ENCODE results near the gene VAV3. TPM values are rescaled to one million over a fixed set of nuclear protein-coding genes. Genes with fewer than 3 reads are reported as not detected.

VAV3 gene
- total and polyA plus RNA-seq, 2 donors, result 3.8 to 24.2 TPM

- no peaks in the 10 kb centered on the region for H3K4me1 ChIP-seq (ENCODE audit: insufficient read depth)
- WGBS, result 84% methylated on average over 1 of the region's 1 CpG
- no peak overlapping the region for H3K27ac ChIP-seq (ENCODE audit: low read depth)
- H3K36me3 ChIP-seq (ENCODE audit: insufficient read depth), result no peaks in the 10 kb centered on the region
- no peak overlapping the region for H3K4me3 ChIP-seq (ENCODE audit: low read depth, low read length)
- no peak for DNase-seq (ENCODE audit: extremely low spot score)
Observed at GRCh38 chr1:107877745-107878144, 87.2 kb downstream of the VAV3 start.

DNA sequence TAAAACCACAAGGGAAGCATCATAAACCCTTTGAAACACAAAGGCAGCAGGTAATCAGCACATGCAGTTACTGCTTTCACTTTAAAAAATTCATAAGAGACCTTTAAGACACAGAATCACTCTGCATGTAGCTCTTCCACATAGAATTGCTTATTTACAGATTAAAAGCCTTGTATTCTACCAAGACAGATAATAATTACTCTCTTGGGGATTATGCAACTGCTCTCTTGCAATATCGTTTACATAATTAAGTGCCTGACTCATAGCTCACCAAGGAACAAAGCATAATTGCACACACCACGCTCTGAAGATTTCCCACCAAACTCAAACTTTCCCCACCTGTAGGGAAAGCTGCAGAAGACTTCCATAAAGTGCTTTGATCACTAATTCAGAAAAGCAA, 87.9 kb downstream of the VAV3 start:
- H3K4me1 ChIP-seq (ENCODE audit: insufficient read depth), result no peaks in the 10 kb centered on the region
- H3K36me3 ChIP-seq (ENCODE audit: insufficient read depth), result no peaks in the 10 kb centered on the region
- 47% methylated on average over 2 of the region's 2 CpGs for WGBS
- H3K4me3 ChIP-seq (ENCODE audit: low read depth, low read length), result no peak overlapping the region
- H3K27ac ChIP-seq (ENCODE audit: low read depth), result no peak overlapping the region
- no peak for DNase-seq (ENCODE audit: extremely low spot score)

DNA sequence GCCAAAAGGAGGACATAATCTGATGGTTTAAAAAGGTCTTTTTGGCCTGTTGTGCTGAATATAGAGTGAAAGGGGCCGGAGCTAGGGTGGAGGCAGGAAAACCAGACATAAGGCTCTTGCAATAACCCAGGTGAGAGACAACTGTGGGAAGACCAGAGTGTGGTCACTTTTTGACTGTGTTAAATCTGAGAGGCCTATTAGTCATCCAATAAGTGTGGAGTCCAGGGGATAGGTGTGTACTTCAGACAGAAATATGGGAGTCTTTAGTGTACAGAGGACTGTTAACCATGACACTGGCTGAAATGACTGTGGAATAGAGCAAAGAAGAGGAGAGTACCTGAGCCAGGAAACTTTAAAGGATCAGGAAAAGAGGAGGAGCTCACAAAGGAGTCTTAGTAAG, 89.3 kb downstream of the VAV3 start:
- no peaks in the 10 kb centered on the region for H3K4me1 ChIP-seq (ENCODE audit: insufficient read depth)
- no peaks in the 10 kb centered on the region for H3K36me3 ChIP-seq (ENCODE audit: insufficient read depth)
- no peak overlapping the region for H3K27ac ChIP-seq (ENCODE audit: low read depth)
- WGBS, result 89% methylated on average over 1 of the region's 1 CpG
- DNase-seq (ENCODE audit: extremely low spot score), result no peak
- H3K4me3 ChIP-seq (ENCODE audit: low read depth, low read length), result no peak overlapping the region

GRCh38 chr1:107874221-107874620, 90.8 kb downstream of the VAV3 start:
- Histone ChIP-seq H3K4me1 (ENCODE audit: insufficient read depth) (no peaks in the 10 kb centered on the region), H3K36me3 (ENCODE audit: insufficient read depth) (no peaks in the 10 kb centered on the region), H3K4me3 (ENCODE audit: low read depth, low read length) (no peak overlapping the region), H3K27ac (ENCODE audit: low read depth) (no peak overlapping the region)
- no peak for DNase-seq (ENCODE audit: extremely low spot score)
- 77% methylated on average over 1 of the region's 1 CpG for WGBS

GRCh38 chr1:107871687-107872395, 93.1 kb downstream of the VAV3 start:
- Histone ChIP-seq H3K4me3 (ENCODE audit: low read depth, low read length) (no peak overlapping the region), H3K36me3 (ENCODE audit: insufficient read depth) (no peaks in the 10 kb centered on the region), H3K4me1 (ENCODE audit: insufficient read depth) (no peaks in the 10 kb centered on the region), H3K27ac (ENCODE audit: low read depth) (no peak overlapping the region)
- no peak for DNase-seq (ENCODE audit: extremely low spot score)

GRCh38 chr1:107871259-107871658, 93.7 kb downstream of the VAV3 start:
- Histone ChIP-seq H3K4me3 (ENCODE audit: low read depth, low read length) (no peak overlapping the region), H3K4me1 (ENCODE audit: insufficient read depth) (no peaks in the 10 kb centered on the region), H3K36me3 (ENCODE audit: insufficient read depth) (no peaks in the 10 kb centered on the region), H3K27ac (ENCODE audit: low read depth) (no peak overlapping the region)
- DNase-seq (ENCODE audit: extremely low spot score), result no peak
- 40% methylated on average over 2 of the region's 2 CpGs for WGBS

- H3K36me3 ChIP-seq (ENCODE audit: insufficient read depth), result no peaks in the 10 kb centered on the region
- WGBS, result 71% methylated on average over 3 of the region's 3 CpGs
- no peak overlapping the region for H3K4me3 ChIP-seq (ENCODE audit: low read depth, low read length)
- no peaks in the 10 kb centered on the region for H3K4me1 ChIP-seq (ENCODE audit: insufficient read depth)
- DNase-seq (ENCODE audit: extremely low spot score), result no peak
- H3K27ac ChIP-seq (ENCODE audit: low read depth), result no peak overlapping the region
Observed at GRCh38 chr1:107870696-107871095, 94.3 kb downstream of the VAV3 start.

DNA sequence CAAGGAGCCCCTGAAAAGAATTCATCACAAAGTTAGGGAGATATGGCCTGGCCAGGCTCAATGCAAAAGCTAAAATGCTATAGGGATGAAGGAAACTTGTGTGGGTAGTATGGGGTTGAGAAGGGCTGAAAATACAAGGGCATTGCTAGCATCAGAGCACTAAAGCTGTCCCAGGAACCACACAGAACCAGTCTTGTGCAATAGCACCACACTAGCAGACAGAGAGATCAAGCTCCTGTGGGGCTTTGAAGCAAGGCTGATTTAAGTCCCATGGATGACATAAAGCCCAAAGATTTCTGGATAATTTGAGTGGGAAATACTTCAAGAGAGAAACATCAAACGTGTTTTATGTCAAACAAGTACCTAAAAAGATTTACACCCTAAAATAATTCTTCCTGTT, 97.1 kb downstream of the VAV3 start:
- Histone ChIP-seq H3K4me3 (ENCODE audit: low read depth, low read length) (no peak overlapping the region), H3K4me1 (ENCODE audit: insufficient read depth) (no peaks in the 10 kb centered on the region), H3K36me3 (ENCODE audit: insufficient read depth) (no peaks in the 10 kb centered on the region), H3K27ac (ENCODE audit: low read depth) (no peak overlapping the region)
- WGBS, result 38% methylated on average over 1 of the region's 1 CpG
- DNase-seq (ENCODE audit: extremely low spot score), result no peak

DNA sequence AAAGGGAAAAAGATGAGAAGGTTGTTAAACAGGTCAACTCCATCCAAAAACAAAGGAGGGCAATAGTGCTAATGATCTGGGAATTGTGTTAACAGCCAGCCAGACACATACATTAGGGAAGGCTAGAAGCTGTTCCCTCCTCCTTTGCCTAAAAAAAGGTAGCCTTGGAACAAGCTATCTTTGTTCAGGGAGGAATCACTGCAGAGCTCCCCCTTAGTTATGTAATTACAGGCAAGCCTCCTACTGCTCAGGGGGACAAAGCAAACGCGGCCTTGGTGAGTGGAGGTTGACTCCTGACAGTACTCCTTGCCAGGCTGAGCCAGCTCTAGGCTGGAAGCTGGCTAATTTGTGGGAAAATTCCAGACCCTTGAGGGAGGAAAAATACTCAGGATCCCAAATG, 97.6 kb downstream of the VAV3 start:
- H3K4me3 ChIP-seq (ENCODE audit: low read depth, low read length), result no peak overlapping the region
- H3K36me3 ChIP-seq (ENCODE audit: insufficient read depth), result no peaks in the 10 kb centered on the region
- WGBS, result 53% methylated on average over 2 of the region's 2 CpGs
- no peak overlapping the region for H3K27ac ChIP-seq (ENCODE audit: low read depth)
- H3K4me1 ChIP-seq (ENCODE audit: insufficient read depth), result no peaks in the 10 kb centered on the region
- no peak for DNase-seq (ENCODE audit: extremely low spot score)

GRCh38 chr1:107866870-107867269, 98.1 kb downstream of the VAV3 start:
- H3K4me1 ChIP-seq (ENCODE audit: insufficient read depth), result no peaks in the 10 kb centered on the region
- H3K27ac ChIP-seq (ENCODE audit: low read depth), result no peak overlapping the region
- no peak overlapping the region for H3K4me3 ChIP-seq (ENCODE audit: low read depth, low read length)
- DNase-seq (ENCODE audit: extremely low spot score), result no peak
- no peaks in the 10 kb centered on the region for H3K36me3 ChIP-seq (ENCODE audit: insufficient read depth)

DNA sequence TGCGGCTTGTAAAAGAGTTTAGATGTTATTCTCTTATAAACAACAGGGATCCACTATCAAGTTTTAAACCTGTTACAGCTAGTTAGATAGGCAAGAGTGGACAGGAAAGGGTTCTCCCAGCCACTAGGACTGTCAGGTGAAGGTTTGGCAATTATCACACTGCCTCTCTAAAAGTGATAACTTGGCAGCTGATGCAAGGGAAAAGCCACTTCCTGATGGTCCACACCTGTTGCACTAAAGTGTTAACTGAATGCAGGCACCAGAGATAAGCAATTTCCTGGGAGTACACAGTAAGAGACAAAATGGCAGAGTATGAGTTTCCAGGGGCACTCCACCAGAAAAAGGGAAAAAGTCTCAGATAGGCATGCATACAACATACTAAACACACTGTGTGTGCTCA, 99.4 kb downstream of the VAV3 start:
- 76% methylated on average over 1 of the region's 1 CpG for WGBS
- no peak for DNase-seq (ENCODE audit: extremely low spot score)
- no peak overlapping the region for H3K4me3 ChIP-seq (ENCODE audit: low read depth, low read length)

DNA sequence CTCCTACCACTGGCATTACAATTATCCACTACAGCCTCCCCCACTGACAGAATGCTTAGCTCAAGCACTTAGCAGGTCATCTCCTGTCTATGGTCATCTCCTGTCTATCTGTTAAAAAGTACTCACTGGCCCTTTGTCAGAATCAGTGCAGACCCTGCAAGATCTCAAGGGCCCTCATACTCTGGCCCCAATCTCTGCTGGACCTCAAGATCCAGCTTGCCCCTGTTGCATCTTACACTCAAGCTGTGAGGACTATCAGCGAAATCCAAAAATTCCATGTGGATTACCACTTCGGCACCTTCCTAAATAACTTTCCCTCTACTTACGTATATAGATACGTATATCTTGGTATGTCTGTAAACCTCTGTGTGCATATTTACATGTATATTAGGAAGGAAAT, 101.6 kb downstream of the VAV3 start:
- no peaks in the 10 kb centered on the region for H3K36me3 ChIP-seq (ENCODE audit: insufficient read depth)
- WGBS, result 68% methylated on average over 4 of the region's 4 CpGs
- no peak overlapping the region for H3K4me3 ChIP-seq (ENCODE audit: low read depth, low read length)
- H3K27ac ChIP-seq (ENCODE audit: low read depth), result no peak overlapping the region
- no peak for DNase-seq (ENCODE audit: extremely low spot score)
- H3K4me1 ChIP-seq (ENCODE audit: insufficient read depth), result no peaks in the 10 kb centered on the region

More for the DNA sequence above, 99.4 kb downstream of the VAV3 start:
- no peaks in the 10 kb centered on the region for H3K4me1 ChIP-seq (ENCODE audit: insufficient read depth)
- H3K36me3 ChIP-seq (ENCODE audit: insufficient read depth), result no peaks in the 10 kb centered on the region
- H3K27ac ChIP-seq (ENCODE audit: low read depth), result no peak overlapping the region

DNA sequence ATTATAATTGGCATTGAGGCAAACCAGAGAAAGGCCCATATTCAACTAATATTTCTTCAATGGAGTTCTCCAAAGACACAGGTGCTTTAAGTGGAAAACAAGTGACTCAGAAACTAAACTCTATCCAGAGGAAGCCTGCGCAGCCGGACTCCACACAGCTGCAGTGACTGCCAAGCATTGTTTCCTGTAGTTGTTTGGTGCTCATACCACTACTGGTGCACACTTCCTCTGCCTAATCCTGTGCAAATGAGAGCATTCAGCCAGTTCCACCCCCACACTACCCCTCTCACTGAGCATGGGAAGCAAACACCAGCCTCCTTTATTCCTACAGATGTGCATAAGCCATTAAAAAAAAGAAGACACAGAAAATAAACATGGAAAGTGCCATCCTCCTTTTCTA, 102.9 kb downstream of the VAV3 start:
- Histone ChIP-seq H3K4me1 (ENCODE audit: insufficient read depth) (no peaks in the 10 kb centered on the region), H3K36me3 (ENCODE audit: insufficient read depth) (no peaks in the 10 kb centered on the region), H3K4me3 (ENCODE audit: low read depth, low read length) (no peak overlapping the region), H3K27ac (ENCODE audit: low read depth) (no peak overlapping the region)
- no peak for DNase-seq (ENCODE audit: extremely low spot score)
- WGBS, result 78% methylated on average over 2 of the region's 2 CpGs

GRCh38 chr1:107858323-107858722, 106.7 kb downstream of the VAV3 start:
- Histone ChIP-seq H3K4me1 (ENCODE audit: insufficient read depth) (no peaks in the 10 kb centered on the region), H3K4me3 (ENCODE audit: low read depth, low read length) (no peak overlapping the region), H3K36me3 (ENCODE audit: insufficient read depth) (no peaks in the 10 kb centered on the region), H3K27ac (ENCODE audit: low read depth) (no peak overlapping the region)
- DNase-seq (ENCODE audit: extremely low spot score), result no peak
- 90% methylated on average over 5 of the region's 5 CpGs for WGBS

- Histone ChIP-seq H3K4me1 (ENCODE audit: insufficient read depth) (no peaks in the 10 kb centered on the region), H3K27ac (ENCODE audit: low read depth) (no peak overlapping the region), H3K4me3 (ENCODE audit: low read depth, low read length) (no peak overlapping the region), H3K36me3 (ENCODE audit: insufficient read depth) (no peaks in the 10 kb centered on the region)
- DNase-seq (ENCODE audit: extremely low spot score), result no peak
Observed at GRCh38 chr1:107851418-107851817, 113.6 kb downstream of the VAV3 start.

Data from urinary bladder (tissue), 4 donors.